NCI-H774 (cell line): Measurements from ENCODE around the gene OR56A1.

ENCODE experiments used
- DNase-seq: peaks from one replicate; lab custom pipeline; 2025; lab: John Stamatoyannopoulos, UW

The OR56A1 gene

DNA sequence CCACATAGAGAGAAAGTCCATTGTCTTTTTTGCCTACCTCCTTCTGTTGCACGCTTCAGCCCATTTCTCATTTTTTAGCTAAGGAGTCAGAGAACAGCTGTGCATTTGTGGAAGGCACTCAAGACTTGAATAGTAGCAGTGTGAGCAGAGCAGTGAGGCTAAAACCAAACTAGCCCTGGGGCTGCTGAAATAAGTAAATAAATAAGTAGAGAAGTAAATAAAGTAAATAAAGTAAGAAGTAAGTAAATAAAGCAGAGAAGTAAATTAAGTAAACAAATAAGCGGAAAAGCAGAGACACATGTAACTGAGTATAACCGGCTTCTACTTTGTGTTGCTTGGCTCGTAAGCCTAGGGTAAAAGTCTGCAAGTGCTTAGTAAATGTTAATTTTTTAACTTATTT is 41.4 kb downstream of the OR56A1 start:
- no peak for DNase-seq

DNA sequence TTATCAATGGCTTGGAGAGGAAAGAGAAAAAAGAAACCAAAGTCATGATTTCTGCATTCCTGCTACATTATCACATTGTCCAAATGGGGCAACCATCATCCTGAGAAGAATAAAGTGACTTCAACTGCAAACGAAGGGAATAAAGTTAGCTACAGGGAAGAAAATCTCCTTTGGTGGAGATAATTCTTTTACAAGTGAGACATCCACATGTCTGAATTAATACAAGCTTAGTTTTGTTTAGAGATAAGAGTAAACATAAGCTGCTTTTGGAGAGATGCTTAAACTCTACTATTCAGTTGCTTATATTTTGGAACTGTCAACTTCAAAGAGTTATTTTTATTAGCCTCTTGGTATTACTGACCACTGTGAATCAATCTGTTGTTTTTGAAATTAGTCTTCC is 43.7 kb downstream of the OR56A1 start, which contains the start of gene OR52L1:
Gene OR52L1, minus strand, starts transcription at position 101 of the 400 bp plus-strand sequence. Its CDS starts 55 bp downstream, at position 46.
- DNase-seq, result no peak

DNA sequence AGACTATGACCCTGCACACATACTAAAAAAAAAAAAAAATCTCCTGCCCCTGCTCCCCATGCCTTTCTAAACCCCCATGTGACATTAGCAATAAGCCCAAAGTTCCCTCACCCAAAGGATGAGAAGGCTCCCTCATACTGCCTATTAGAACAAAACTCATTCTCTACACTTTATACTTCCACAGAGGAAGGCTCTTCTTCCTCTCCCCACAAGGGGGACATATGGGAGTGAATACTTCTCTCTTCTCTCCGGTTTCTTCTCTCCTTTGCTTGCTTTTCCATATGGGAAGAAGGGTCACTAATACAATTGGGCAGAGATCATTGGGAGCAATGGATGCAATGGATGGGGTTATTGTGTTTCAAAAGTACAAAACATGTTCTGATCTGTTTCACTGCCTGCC is 47.1 kb downstream of the OR56A1 start:
- no peak for DNase-seq

DNA sequence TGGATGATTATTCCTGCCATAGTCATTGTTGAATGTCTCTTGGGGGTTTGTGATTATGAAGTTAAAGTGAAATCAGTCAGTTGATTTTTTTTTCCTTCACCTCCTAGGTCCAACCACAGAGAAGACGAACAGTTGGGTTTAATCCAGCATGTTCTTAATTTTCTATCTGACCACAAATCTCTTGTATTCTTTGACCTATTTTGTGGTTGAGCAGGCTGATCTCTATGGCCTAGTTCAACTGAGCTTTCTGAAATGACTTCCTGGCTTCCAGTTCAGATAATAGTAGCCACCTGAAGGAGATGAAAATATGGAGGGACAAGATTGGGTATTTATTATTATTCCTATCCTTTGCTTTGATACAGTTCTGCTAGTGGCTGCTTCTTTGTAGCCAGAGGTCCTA is 57.0 kb downstream of the OR56A1 start:
- DNase-seq, result no peak
